ENCODE measurements around the gene TENM4.
A peak's percentile ranks its signal among the peaks of the same experiment; 100 is the strongest.

Gene TENM4

GRCh38 chr11:79346021-79346420 is 94.8 kb downstream of the TENM4 start:
- no peak for DNase-seq (ENCODE audit: low read depth, low spot score)

- no peak for DNase-seq (ENCODE audit: low read depth, low spot score)
Measured at GRCh38 chr11:79344753-79345294, 96.0 kb downstream of the TENM4 start.

GRCh38 chr11:79342686-79343085 is 98.1 kb downstream of the TENM4 start:
- no peak for DNase-seq (ENCODE audit: low read depth, low spot score)

- DNase-seq (ENCODE audit: low read depth, low spot score): no peak
Measured at GRCh38 chr11:79342236-79342635, 98.6 kb downstream of the TENM4 start.

- DNase-seq (ENCODE audit: low read depth, low spot score): no peak
Measured at GRCh38 chr11:79340535-79340934, 100.3 kb downstream of the TENM4 start.

- DNase-seq (ENCODE audit: low read depth, low spot score): no peak
Measured at GRCh38 chr11:79336797-79337517, 103.9 kb downstream of the TENM4 start.

GRCh38 chr11:79335681-79336080 is 105.1 kb downstream of the TENM4 start:
- peak; percentile 29 for DNase-seq (ENCODE audit: low read depth, low spot score)

- DNase-seq (ENCODE audit: low read depth, low spot score): no peak
Measured at GRCh38 chr11:79333355-79333754, 107.5 kb downstream of the TENM4 start.

GRCh38 chr11:79332017-79332416 is 108.8 kb downstream of the TENM4 start:
- peak; percentile 66 for DNase-seq (ENCODE audit: low read depth, low spot score)

GRCh38 chr11:79331203-79331901 is 109.5 kb downstream of the TENM4 start:
- no peak for DNase-seq (ENCODE audit: low read depth, low spot score)

GRCh38 chr11:79330651-79331050 is 110.2 kb downstream of the TENM4 start:
- no peak for DNase-seq (ENCODE audit: low read depth, low spot score)

- DNase-seq (ENCODE audit: low read depth, low spot score): no peak
Measured at GRCh38 chr11:79329561-79329960, 111.3 kb downstream of the TENM4 start.

- no peak for DNase-seq (ENCODE audit: low read depth, low spot score)
Measured at GRCh38 chr11:79328402-79328801, 112.4 kb downstream of the TENM4 start.

- no peak for DNase-seq (ENCODE audit: low read depth, low spot score)
Measured at GRCh38 chr11:79325851-79326250, 115.0 kb downstream of the TENM4 start.

- no peak for DNase-seq (ENCODE audit: low read depth, low spot score)
Measured at GRCh38 chr11:79321263-79321662, 119.6 kb downstream of the TENM4 start.

GRCh38 chr11:79314906-79315689 is 125.7 kb downstream of the TENM4 start:
- peak; percentile 55 for DNase-seq (ENCODE audit: low read depth, low spot score)

GRCh38 chr11:79313530-79313913 is 127.3 kb downstream of the TENM4 start:
- no peak for DNase-seq (ENCODE audit: low read depth, low spot score)

GRCh38 chr11:79312617-79313529 is 128.0 kb downstream of the TENM4 start:
- DNase-seq (ENCODE audit: low read depth, low spot score): peak; percentile 66

GRCh38 chr11:79311461-79311860 is 129.4 kb downstream of the TENM4 start:
- DNase-seq (ENCODE audit: low read depth, low spot score): no peak

GRCh38 chr11:79309407-79309806 is 131.4 kb downstream of the TENM4 start:
- DNase-seq (ENCODE audit: low read depth, low spot score): no peak

GRCh38 chr11:79308429-79308828 is 132.4 kb downstream of the TENM4 start:
- no peak for DNase-seq (ENCODE audit: low read depth, low spot score)

Measured in astrocyte of the hippocampus (primary cell).